Activated naive CD8-positive, alpha-beta T cell treated with anti-CD3 and anti-CD28 coated beads for 36 hours (primary cell): Measurements from ENCODE around the gene MYCL. TPM values are rescaled to one million over a fixed set of nuclear protein-coding genes. Genes with fewer than 3 reads are reported as not detected.
A peak's percentile ranks its signal among the peaks of the same experiment; 100 is the strongest.
"Not testable (repeated sequence)": the region's sequence is repeated elsewhere in the genome, so short reads cannot be mapped to it uniquely, and the experiment has no call there.

ENCODE experiments used
- DNase-seq: peaks from one replicate; pipeline ENCODE4 v3.0.0; 2021
- H3K27ac Mint-ChIP-seq: one replicate; pipeline ENCODE4 v1.8.0; 2022; ENCODE audit warnings: mild to moderate bottlenecking, moderate library complexity, mixed read lengths
- H3K27me3 Mint-ChIP-seq: one replicate; pipeline ENCODE4 v1.8.0; 2022; ENCODE audit warnings: mild to moderate bottlenecking, mixed read lengths
- H3K36me3 Mint-ChIP-seq: one replicate; pipeline ENCODE4 v1.8.0; 2021; ENCODE audit warnings: mild to moderate bottlenecking, mixed read lengths
- H3K4me1 Mint-ChIP-seq: one replicate; pipeline ENCODE4 v1.8.0; 2021; ENCODE audit warnings: mixed read lengths
- H3K4me3 Mint-ChIP-seq: one replicate; pipeline ENCODE4 v1.8.0; 2022; ENCODE audit warnings: mild to moderate bottlenecking, moderate library complexity, mixed read lengths
- H3K9me3 Mint-ChIP-seq: one replicate; pipeline ENCODE4 v1.8.0; 2022; ENCODE audit warnings: mixed read lengths
- total RNA-seq, 2 experiments: library from RNA; stranded (reverse); gene quantifications; one replicate each; pipeline ENCODE4 v1.2.3, GENCODE V29; 2021

Gene MYCL
- total RNA-seq, 2 experiments from 2014 or later: 0.08 to 0.20 TPM

- Mint-ChIP-seq H3K27ac (no peak overlapping the region), H3K4me3 (no peak overlapping the region), H3K36me3 (no peaks in the 10 kb centered on the region), H3K9me3 (no peaks in the 10 kb centered on the region), H3K4me1 (no peaks in the 10 kb centered on the region), H3K27me3 (no peaks in the 10 kb centered on the region)
- DNase-seq: no peak
Measured at GRCh38 chr1:39927538-39927937, 25.8 kb upstream of the MYCL start.

GRCh38 chr1:39926820-39927219 lies 25.1 kb upstream of the MYCL start:
- Mint-ChIP-seq H3K4me1 (no peaks in the 10 kb centered on the region), H3K27me3 (no peaks in the 10 kb centered on the region), H3K9me3 (no peaks in the 10 kb centered on the region), H3K27ac (no peak overlapping the region), H3K36me3 (no peaks in the 10 kb centered on the region), H3K4me3 (no peak overlapping the region)
- no peak for DNase-seq

GRCh38 chr1:39926343-39926793 lies 24.7 kb upstream of the MYCL start:
- Mint-ChIP-seq H3K36me3 (no peaks in the 10 kb centered on the region), H3K27ac (no peak overlapping the region), H3K4me3 (no peak overlapping the region), H3K9me3 (no peaks in the 10 kb centered on the region), H3K4me1 (no peaks in the 10 kb centered on the region), H3K27me3 (no peaks in the 10 kb centered on the region)
- DNase-seq: no peak

- Mint-ChIP-seq H3K27me3 (no peaks in the 10 kb centered on the region), H3K4me3 (no peak overlapping the region), H3K9me3 (no peaks in the 10 kb centered on the region), H3K27ac (no peak overlapping the region), H3K4me1 (no peaks in the 10 kb centered on the region), H3K36me3 (no peaks in the 10 kb centered on the region)
- no peak for DNase-seq
Measured at GRCh38 chr1:39925721-39926342, 24.1 kb upstream of the MYCL start.

- peaks cover 2% of the 10 kb centered on the region for H3K4me1 Mint-ChIP-seq
- no peaks in the 10 kb centered on the region for H3K27me3 Mint-ChIP-seq
- H3K36me3 Mint-ChIP-seq: no peaks in the 10 kb centered on the region
- H3K9me3 Mint-ChIP-seq: no peaks in the 10 kb centered on the region
- H3K27ac Mint-ChIP-seq: no peak overlapping the region
- no peak overlapping the region for H3K4me3 Mint-ChIP-seq
- no peak for DNase-seq
Measured at GRCh38 chr1:39922251-39922688, 20.6 kb upstream of the MYCL start.

- DNase-seq: peak; percentile 53
- no peak overlapping the region for H3K27ac Mint-ChIP-seq
- no peaks in the 10 kb centered on the region for H3K36me3 Mint-ChIP-seq
- peaks cover 5% of the 10 kb centered on the region for H3K27me3 Mint-ChIP-seq
- no peak overlapping the region for H3K4me3 Mint-ChIP-seq
- no peaks in the 10 kb centered on the region for H3K9me3 Mint-ChIP-seq
- peaks cover 2% of the 10 kb centered on the region for H3K4me1 Mint-ChIP-seq
Measured at GRCh38 chr1:39919545-39919944, 17.8 kb upstream of the MYCL start.

GRCh38 chr1:39917825-39918224 lies 16.1 kb upstream of the MYCL start:
- H3K36me3 Mint-ChIP-seq: no peaks in the 10 kb centered on the region
- H3K9me3 Mint-ChIP-seq: no peaks in the 10 kb centered on the region
- peaks cover 2% of the 10 kb centered on the region for H3K4me1 Mint-ChIP-seq

GRCh38 chr1:39915499-39916129 lies 13.9 kb upstream of the MYCL start:
- no peak overlapping the region for H3K27ac Mint-ChIP-seq
- DNase-seq: no peak
- H3K9me3 Mint-ChIP-seq: no peaks in the 10 kb centered on the region
- H3K36me3 Mint-ChIP-seq: no peaks in the 10 kb centered on the region
- H3K4me1 Mint-ChIP-seq: peaks cover 2% of the 10 kb centered on the region
- peaks cover 10% of the 10 kb centered on the region for H3K27me3 Mint-ChIP-seq
- H3K4me3 Mint-ChIP-seq: no peak overlapping the region

More at GRCh38 chr1:39917825-39918224, 16.1 kb upstream of the MYCL start:
- Mint-ChIP-seq H3K27me3 (peaks cover 5% of the 10 kb centered on the region), H3K27ac (no peak overlapping the region), H3K4me3 (no peak overlapping the region)
- no peak for DNase-seq

GRCh38 chr1:39913136-39913535 lies 11.4 kb upstream of the MYCL start:
- H3K4me1 Mint-ChIP-seq, H3K36me3 Mint-ChIP-seq, H3K4me3 Mint-ChIP-seq, DNase-seq, H3K27ac Mint-ChIP-seq: not testable (repeated sequence)
- Mint-ChIP-seq H3K9me3 (peaks cover 12% of the 10 kb centered on the region), H3K27me3 (peaks cover 32% of the 10 kb centered on the region)

- H3K4me3 Mint-ChIP-seq: no peak overlapping the region
- H3K27me3 Mint-ChIP-seq: peaks cover 52% of the 10 kb centered on the region
- no peak overlapping the region for H3K27ac Mint-ChIP-seq
- H3K9me3 Mint-ChIP-seq: peaks cover 19% of the 10 kb centered on the region
- DNase-seq: no peak
- H3K4me1 Mint-ChIP-seq: peaks cover 2% of the 10 kb centered on the region
- H3K36me3 Mint-ChIP-seq: peaks cover 4% of the 10 kb centered on the region
Measured at GRCh38 chr1:39910263-39910662, 8.5 kb upstream of the MYCL start.

- Mint-ChIP-seq H3K4me3 (no peak overlapping the region), H3K27me3 (peaks cover 66% of the 10 kb centered on the region), H3K9me3 (peaks cover 19% of the 10 kb centered on the region), H3K27ac (no peak overlapping the region), H3K4me1 (peaks cover 2% of the 10 kb centered on the region), H3K36me3 (peaks cover 4% of the 10 kb centered on the region)
- DNase-seq: no peak
Measured at GRCh38 chr1:39908534-39908933, 6.8 kb upstream of the MYCL start.

- Mint-ChIP-seq H3K4me1 (peaks cover 2% of the 10 kb centered on the region), H3K4me3 (no peak overlapping the region), H3K36me3 (peaks cover 4% of the 10 kb centered on the region), H3K9me3 (peaks cover 19% of the 10 kb centered on the region), H3K27me3 (peaks cover 73% of the 10 kb centered on the region), H3K27ac (no peak overlapping the region)
- no peak for DNase-seq
Measured at GRCh38 chr1:39907528-39908453, 6.1 kb upstream of the MYCL start.

- Mint-ChIP-seq H3K36me3 (peaks cover 4% of the 10 kb centered on the region), H3K9me3 (peaks cover 19% of the 10 kb centered on the region), H3K4me1 (peaks cover 2% of the 10 kb centered on the region), H3K27ac (no peak overlapping the region), H3K27me3 (peaks cover 77% of the 10 kb centered on the region), H3K4me3 (no peak overlapping the region)
- no peak for DNase-seq
Measured at GRCh38 chr1:39905172-39905571, 3.5 kb upstream of the MYCL start.

- H3K27me3 Mint-ChIP-seq: peaks cover 71% of the 10 kb centered on the region
Measured at GRCh38 chr1:39902460-39902807, 717 bp upstream of the MYCL start.

GRCh38 chr1:39901464-39901713 lies 328 bp downstream of the MYCL start:
- Mint-ChIP-seq H3K27ac (no peak overlapping the region), H3K27me3 (peaks cover 69% of the 10 kb centered on the region), H3K4me1 (no peaks in the 10 kb centered on the region), H3K9me3 (no peaks in the 10 kb centered on the region), H3K36me3 (no peaks in the 10 kb centered on the region), H3K4me3 (no peak overlapping the region)
- peak; percentile 18 for DNase-seq

More at GRCh38 chr1:39902460-39902807, 717 bp upstream of the MYCL start:
- Mint-ChIP-seq H3K36me3 (no peaks in the 10 kb centered on the region), H3K9me3 (peaks cover 2% of the 10 kb centered on the region), H3K4me1 (no peaks in the 10 kb centered on the region), H3K4me3 (peak overlapping the region; percentile 72), H3K27ac (no peak overlapping the region)
- DNase-seq: no peak
